Gastroesophageal sphincter (tissue), 4 donors: ENCODE measurements around the gene NUDT14. TPM values are rescaled to one million over a fixed set of nuclear protein-coding genes. Genes with fewer than 3 reads are reported as not detected.

Experiments used
- ATAC-seq: fragments of 150-250 bp; one replicate; pipeline ENCODE4 v1.9.1; 2016; ENCODE audit warnings: mild to moderate bottlenecking, moderate library complexity
- H3K27ac ChIP-seq, 4 donors: fragments of 200-600 bp; sonication (generic) in 3 of 4; 1 replicate in 3 of 4; 2 replicates in 1 of 4; pipeline ENCODE4 v1.5.1; 2016 to 2019
- H3K27me3 ChIP-seq: fragments of 200-600 bp; sonication (generic); one replicate; pipeline ENCODE4 v1.5.1; 2019
- H3K36me3 ChIP-seq, 2 donors: fragments of 200-600 bp; sonication (generic); one replicate each; pipeline ENCODE4 v1.5.1; 2019; ENCODE audit warnings: control low read depth in 1 of 2
- H3K4me1 ChIP-seq, 3 donors: fragments of 200-600 bp; sonication (generic); 1 replicate in 2 of 3; 2 replicates in 1 of 3; pipeline ENCODE4 v1.5.1; 2016 to 2019; ENCODE audit warnings: control low read depth in 2 of 3
- H3K4me3 ChIP-seq, 2 donors: fragments of 200-600 bp; sonication (generic); one replicate each; pipeline ENCODE4 v1.5.1; 2019; ENCODE audit warnings: mild to moderate bottlenecking in 1 of 2, moderate library complexity in 1 of 2
- H3K9me3 ChIP-seq, 3 donors: fragments of 200-600 bp; sonication (generic); one replicate each; pipeline ENCODE4 v1.5.1; 2017 to 2019; ENCODE audit warnings: control low read depth in 2 of 3
- CTCF ChIP-seq, 4 experiments: fragments of 200-600 bp in 2 of 4; fragments of 450-650 bp in 2 of 4; sonication (generic) in 1 of 4; IDR thresholded peaks; one replicate each; pipeline ENCODE4 v1.5.1; 2017 to 2019; ENCODE audit warnings: antibody characterized with exemption in 4 of 4, mild to moderate bottlenecking in 2 of 4, moderate library complexity in 2 of 4
- EP300 ChIP-seq: sonication (generic); formaldehyde crosslinking; IDR thresholded peaks from one replicate; pipeline ENCODE4 v1.6.1; 2017; ENCODE audit warnings: antibody characterized with exemption, mild to moderate bottlenecking
- POLR2A ChIP-seq, 2 donors: fragments of 450-650 bp; IDR thresholded peaks; one replicate each; pipeline ENCODE4 v1.6.1; 2017; ENCODE audit warnings: antibody characterized with exemption in 2 of 2, mild to moderate bottlenecking in 2 of 2, moderate library complexity in 1 of 2
- POLR2AphosphoS5 ChIP-seq: sonication (generic); formaldehyde crosslinking; IDR thresholded peaks from one replicate; pipeline ENCODE4 v1.6.1; 2017; ENCODE audit warnings: antibody characterized with exemption
- WGBS, 2 donors: methylation state at CpG; one replicate each; pipeline ENCODE4 v1.1.5; 2018; ENCODE audit warnings: low coverage in 1 of 2; 5-methylcytosine and 5-hydroxymethylcytosine counted together
- total RNA-seq, 4 donors: library from RNA; depleted of rRNA; stranded (reverse); fragments of >200 nt; gene quantifications; one replicate each; pipeline ENCODE4 v1.1.0, GENCODE V29; 2016

NUDT14 gene
- total RNA-seq, 4 donors from 2014 or later = 3.4 to 8.4 (median 4.6) TPM

GRCh38 chr14:105193916-105194782 lies 13.0 kb upstream of the NUDT14 start:
- Histone ChIP-seq H3K27ac (peak overlapping the region in 2 of 4 donors; percentile 62 to 69), H3K4me3 (no peak overlapping the region), H3K36me3 (no peaks in the 10 kb centered on the region), H3K27me3 (peaks cover 89% of the 10 kb centered on the region), H3K4me1 (peaks cover 0 to 61% (median 21%) of the 10 kb centered on the region in 3 donors), H3K9me3 (no peaks in the 10 kb centered on the region)
- 33 to 35% methylated on average over 7 to 10 of the region's 17 CpGs for WGBS, 2 donors
- no peak for ATAC-seq
- TF ChIP-seq POLR2A (IDR thresholded peaks at IDR 0.05) (no peak), CTCF (IDR thresholded peaks at IDR 0.05) (no peak), POLR2AphosphoS5 (no peak), EP300 (no peak)

GRCh38 chr14:105192866-105193731 lies 12.0 kb upstream of the NUDT14 start:
- ATAC-seq = peak; percentile 9
- H3K27ac ChIP-seq = peak overlapping the region in 3 of 4 donors; percentile 21 to 62 (median 24)

GRCh38 chr14:105187935-105188524 lies 6.9 kb upstream of the NUDT14 start:
- TF ChIP-seq POLR2A (IDR thresholded peaks at IDR 0.05) = no peak
- no peak for TF ChIP-seq EP300
- no peak for TF ChIP-seq CTCF (IDR thresholded peaks at IDR 0.05)
- TF ChIP-seq POLR2AphosphoS5 = no peak
- Histone ChIP-seq H3K4me1 (peaks cover 0 to 4% (median 0%) of the 10 kb centered on the region in 3 donors), H3K36me3 (no peaks in the 10 kb centered on the region), H3K9me3 (peaks cover 0 to 8% (median 0%) of the 10 kb centered on the region in 3 donors), H3K27ac (no peak overlapping the region), H3K4me3 (no peak overlapping the region), H3K27me3 (peaks cover 56% of the 10 kb centered on the region)
- WGBS, 2 donors = 66% methylated on average over 7 of the region's 14 CpGs; no CpG with 5 or more reads in 1 of the 2 donors
- no peak for ATAC-seq

More at GRCh38 chr14:105192866-105193731, 12.0 kb upstream of the NUDT14 start:
- Histone ChIP-seq H3K36me3 (no peaks in the 10 kb centered on the region), H3K4me3 (no peak overlapping the region), H3K27me3 (peaks cover 89% of the 10 kb centered on the region), H3K9me3 (peaks cover 0 to 5% (median 0%) of the 10 kb centered on the region in 3 donors), H3K4me1 (peaks cover 0 to 55% (median 21%) of the 10 kb centered on the region in 3 donors)
- WGBS, 2 donors = 40% methylated on average over 1 of the region's 29 CpGs; no CpG with 5 or more reads in 1 of the 2 donors
- no peak for TF ChIP-seq POLR2AphosphoS5
- no peak for TF ChIP-seq POLR2A (IDR thresholded peaks at IDR 0.05)
- no peak for TF ChIP-seq CTCF (IDR thresholded peaks at IDR 0.05)
- no peak for TF ChIP-seq EP300

GRCh38 chr14:105187116-105187515 lies 6.0 kb upstream of the NUDT14 start:
- 38 to 57% methylated on average over 2 to 4 of the region's 4 CpGs for WGBS, 2 donors
- H3K36me3 ChIP-seq = no peaks in the 10 kb centered on the region
- peaks cover 0 to 8% (median 0%) of the 10 kb centered on the region in 3 donors for H3K9me3 ChIP-seq
- H3K4me1 ChIP-seq = peaks cover 0 to 2% (median 0%) of the 10 kb centered on the region in 3 donors
- ATAC-seq = no peak
- no peak overlapping the region for H3K27ac ChIP-seq
- no peak for TF ChIP-seq CTCF (IDR thresholded peaks at IDR 0.05)
- TF ChIP-seq POLR2A (IDR thresholded peaks at IDR 0.05) = no peak
- no peak for TF ChIP-seq POLR2AphosphoS5
- no peak overlapping the region for H3K4me3 ChIP-seq
- H3K27me3 ChIP-seq = peaks cover 47% of the 10 kb centered on the region
